ENCODE measurements around the gene AK3.
A peak's percentile ranks its signal among the peaks of the same experiment; 100 is the strongest.

The AK3 gene

GRCh38 chr9:4679268-4680172 is 61.5 kb downstream of the AK3 start, which contains the start of gene CDC37L1:
CDC37L1 (plus strand) TSS chr9:4679569; CDS start chr9:4679768, 199 bp downstream.
- Histone ChIP-seq H3K4me3 (replicated peaks; ENCODE audit: insufficient read depth, low read length) (peak within 1 kb of the TSS; percentile 87), H3K27me3 (ENCODE audit: insufficient read depth, poor library complexity, severe bottlenecking) (no peaks in the 10 kb centered on the region)

GRCh38 chr9:4678679-4679267 is 62.2 kb downstream of the AK3 start:
- DNase-seq (ENCODE audit: low read depth in 1 of 2, low spot score in 1 of 2): peak in 1 of 2 experiments; percentile 29
- no peak for TF ChIP-seq POLR2AphosphoS5 (IDR thresholded peaks at IDR 0.05; ENCODE audit: low read depth)
- no peak for TF ChIP-seq GABPA (IDR thresholded peaks at IDR 0.05; ENCODE audit: low read depth)
- no peak for TF ChIP-seq SPI1 (IDR thresholded peaks at IDR 0.05; ENCODE audit: borderline replicate concordance, low read depth)
- TF ChIP-seq REST (IDR thresholded peaks at IDR 0.05; ENCODE audit: insufficient replicate concordance, low read depth): no peak
- TF ChIP-seq CTCF (IDR thresholded peaks at IDR 0.05; ENCODE audit: insufficient read depth, low read length): no peak
- Histone ChIP-seq H3K4me3 (replicated peaks; ENCODE audit: insufficient read depth, low read length) (peak overlapping the region; percentile 87), H3K27me3 (ENCODE audit: insufficient read depth, poor library complexity, severe bottlenecking) (no peaks in the 10 kb centered on the region), H3K27ac (replicated peaks) (peak overlapping the region; percentile 95)

More at GRCh38 chr9:4679268-4680172, 61.5 kb downstream of the AK3 start, which contains the start of gene CDC37L1:
- peak; percentile 83 for TF ChIP-seq GABPA (IDR thresholded peaks at IDR 0.05; ENCODE audit: low read depth)
- no peak for TF ChIP-seq CTCF (IDR thresholded peaks at IDR 0.05; ENCODE audit: insufficient read depth, low read length)
- TF ChIP-seq POLR2AphosphoS5 (IDR thresholded peaks at IDR 0.05; ENCODE audit: low read depth): peak; percentile 98
- TF ChIP-seq REST (IDR thresholded peaks at IDR 0.05; ENCODE audit: insufficient replicate concordance, low read depth): peak; percentile 64
- TF ChIP-seq SPI1 (IDR thresholded peaks at IDR 0.05; ENCODE audit: borderline replicate concordance, low read depth): no peak; the same call in 1 of the 2 replicates
- peak; percentile 87 to 97 for DNase-seq (ENCODE audit: low read depth in 1 of 2, low spot score in 1 of 2)
- H3K27ac ChIP-seq (replicated peaks): peak within 1 kb of the TSS; percentile 95

DNA sequence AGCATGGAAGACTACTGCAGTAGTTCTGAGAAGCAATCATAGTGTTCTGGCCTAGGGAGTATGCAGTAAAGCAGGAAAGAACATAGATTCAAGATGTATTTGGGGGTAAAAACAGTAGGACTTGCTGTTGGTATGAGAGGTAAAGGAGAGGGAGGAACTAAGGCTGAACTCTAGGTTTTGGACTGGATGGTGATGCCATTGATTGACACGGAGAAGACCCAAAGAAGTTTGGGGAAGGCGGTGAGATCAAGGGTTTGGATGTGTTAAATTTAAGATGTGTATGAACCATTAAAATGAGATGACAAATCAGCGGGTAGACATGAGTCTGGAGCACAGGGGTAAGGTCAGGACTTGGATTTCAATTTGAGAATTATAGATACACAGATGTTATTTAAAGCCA is 63.6 kb downstream of the AK3 start:
- no peaks in the 10 kb centered on the region for H3K27me3 ChIP-seq (ENCODE audit: insufficient read depth, poor library complexity, severe bottlenecking)

More for the DNA sequence above, 63.6 kb downstream of the AK3 start:
- TF ChIP-seq POLR2AphosphoS5 (IDR thresholded peaks at IDR 0.05; ENCODE audit: low read depth) (no peak), GABPA (IDR thresholded peaks at IDR 0.05; ENCODE audit: low read depth) (no peak), SPI1 (IDR thresholded peaks at IDR 0.05; ENCODE audit: borderline replicate concordance, low read depth) (no peak), CTCF (IDR thresholded peaks at IDR 0.05; ENCODE audit: insufficient read depth, low read length) (no peak), REST (IDR thresholded peaks at IDR 0.05; ENCODE audit: insufficient replicate concordance, low read depth) (no peak)
- no peak overlapping the region for H3K4me3 ChIP-seq (replicated peaks; ENCODE audit: insufficient read depth, low read length)
- H3K27ac ChIP-seq (replicated peaks): no peak overlapping the region
- DNase-seq (ENCODE audit: low read depth in 1 of 2, low spot score in 1 of 2): no peak
